Fibroblast of skin of scalp (primary cell): Measurements from ENCODE around the gene SPHK1.
A peak's percentile ranks its signal among the peaks of the same experiment; 100 is the strongest.

Experiments
- DNase-seq: peaks from one replicate; pipeline ENCODE4 v3.0.0-alpha.2; 2013

The SPHK1 gene

GRCh38 chr17:76363107-76363842 is 21.1 kb upstream of the SPHK1 start:
- DNase-seq = no peak

GRCh38 chr17:76365256-76365903 is 19.0 kb upstream of the SPHK1 start:
- no peak for DNase-seq

DNA sequence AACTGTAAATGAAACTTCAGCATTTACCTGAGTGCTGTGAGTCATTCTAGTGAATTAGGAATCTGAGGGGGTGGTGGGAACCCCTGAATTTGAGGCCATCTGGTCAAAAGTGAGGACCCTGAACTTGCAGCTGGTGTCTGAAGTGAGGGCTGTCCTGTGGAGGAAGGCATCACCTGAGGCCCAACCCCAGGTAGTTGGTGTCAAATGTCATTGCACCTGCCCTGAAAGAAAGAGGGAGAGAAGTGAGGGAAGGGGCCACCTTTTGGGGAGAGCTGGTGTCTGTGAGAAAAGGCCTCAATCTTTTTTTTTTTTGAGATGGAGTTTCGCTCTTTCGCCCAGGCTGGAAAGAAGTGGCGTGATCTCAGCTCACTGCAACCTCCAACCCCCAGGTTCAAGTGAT is 18.2 kb upstream of the SPHK1 start:
- no peak for DNase-seq

DNA sequence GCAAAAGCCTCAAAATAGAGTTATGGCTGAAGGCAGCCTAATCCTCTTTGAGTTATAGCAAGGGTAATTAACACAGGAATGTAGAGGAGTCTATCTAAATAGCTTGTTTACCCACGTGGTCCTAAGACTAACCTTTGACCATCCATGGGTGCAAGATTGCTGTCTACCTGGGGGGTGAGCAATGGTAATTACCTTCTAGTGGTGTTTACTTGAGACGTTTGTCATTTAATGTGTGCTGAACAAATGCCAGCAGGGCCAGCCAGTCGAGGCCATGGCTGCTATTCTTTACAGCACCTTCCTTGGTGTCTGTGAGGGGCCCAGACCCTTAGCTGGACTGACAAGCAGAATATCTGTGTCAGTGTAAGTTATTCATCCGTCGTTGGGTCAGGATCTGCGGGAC is 16.8 kb upstream of the SPHK1 start:
- DNase-seq = no peak

DNA sequence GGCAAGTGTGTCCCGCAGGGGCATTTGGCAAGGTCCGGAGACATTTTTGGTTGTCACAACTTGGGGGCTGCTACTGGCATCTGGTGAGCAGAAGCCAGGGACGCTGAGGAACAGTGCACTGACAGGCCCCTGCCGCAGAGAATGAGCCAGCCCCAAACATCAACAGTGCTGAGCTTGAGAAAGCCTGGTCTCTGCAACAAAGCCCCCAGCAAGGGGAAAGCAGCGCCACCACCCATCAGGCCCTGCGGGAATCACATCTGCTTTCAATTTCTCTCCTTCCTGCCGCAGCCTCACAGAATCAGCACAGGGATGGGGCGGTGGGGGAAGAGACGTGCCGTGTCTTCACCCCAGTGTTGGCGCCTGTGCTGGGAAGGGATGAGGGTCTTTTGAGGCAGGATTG is 15.9 kb upstream of the SPHK1 start:
- peak; percentile 94 for DNase-seq

DNA sequence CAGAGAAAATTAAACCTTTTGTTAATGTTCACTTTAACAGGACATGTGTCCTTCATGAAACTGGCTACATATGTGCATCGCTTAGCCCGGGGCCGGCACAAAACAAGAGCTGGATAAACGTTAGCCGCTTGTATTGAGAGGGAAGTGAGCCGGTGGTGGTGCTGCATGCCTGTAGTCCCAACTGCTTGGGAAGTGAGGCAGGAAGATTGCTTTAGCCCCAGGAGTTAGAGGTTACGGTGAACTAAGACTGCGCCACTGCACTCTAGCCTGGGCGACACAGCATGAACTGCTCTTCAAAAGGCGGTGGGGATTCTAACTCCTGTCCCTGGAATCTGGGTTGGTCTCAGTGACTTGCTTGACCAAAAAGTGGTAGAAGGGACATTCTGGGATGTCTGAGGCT is 15.0 kb upstream of the SPHK1 start:
- peak; percentile 47 for DNase-seq

DNA sequence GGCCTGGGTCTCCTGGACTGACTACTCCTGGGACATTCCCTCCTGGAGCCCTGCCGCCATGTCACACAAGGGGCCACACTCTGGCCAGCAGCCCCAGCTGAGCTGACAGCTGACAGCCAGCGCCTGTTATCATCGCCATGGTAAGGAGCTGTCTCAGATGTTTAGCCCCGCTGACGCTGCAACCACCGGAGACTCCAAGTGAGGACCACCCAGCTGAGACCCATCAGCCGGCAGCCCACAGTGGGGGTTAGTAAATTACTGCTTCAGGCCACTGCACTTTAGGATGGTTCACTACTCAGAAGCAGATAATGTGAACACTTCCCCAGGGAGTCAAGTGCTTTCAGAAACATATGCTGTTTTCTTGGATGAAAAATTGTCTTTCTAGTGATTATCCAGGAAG is 14.6 kb upstream of the SPHK1 start:
- peak; percentile 70 for DNase-seq

DNA sequence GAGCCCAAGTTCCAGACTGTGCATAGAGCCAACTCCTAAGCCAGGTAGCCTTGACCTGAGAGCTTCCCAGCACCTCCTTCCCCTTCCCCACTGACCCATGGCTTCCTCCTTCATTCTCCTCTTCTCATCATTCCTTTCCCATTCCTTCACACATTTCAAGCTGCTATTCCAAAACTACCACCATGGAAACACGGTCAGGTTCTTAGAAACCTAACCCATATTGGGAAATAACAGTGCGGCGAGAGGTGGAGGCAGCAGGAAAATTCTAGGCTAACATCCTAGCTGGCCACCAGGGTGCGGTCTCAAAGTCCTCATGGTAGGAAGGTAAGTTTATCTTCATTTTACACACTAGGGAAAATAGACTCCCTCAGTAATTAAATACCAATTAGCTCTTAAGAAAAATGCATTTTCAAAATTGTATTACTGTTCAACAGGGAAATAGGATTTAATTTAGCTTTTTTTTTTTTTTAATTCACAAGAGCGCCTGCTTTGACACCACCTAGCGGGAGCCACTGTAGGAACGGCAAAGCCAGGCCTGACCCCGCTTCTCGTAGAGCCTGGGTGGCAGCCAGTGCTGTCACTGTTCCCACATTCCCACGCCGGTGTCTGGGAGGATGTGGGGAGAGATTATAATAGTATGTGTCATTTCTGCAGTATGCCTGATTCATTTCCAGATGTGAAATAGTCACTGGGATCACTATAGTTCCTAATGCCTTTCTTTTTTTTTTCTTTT is 14.0 kb upstream of the SPHK1 start:
- peak; percentile 99 for DNase-seq

DNA sequence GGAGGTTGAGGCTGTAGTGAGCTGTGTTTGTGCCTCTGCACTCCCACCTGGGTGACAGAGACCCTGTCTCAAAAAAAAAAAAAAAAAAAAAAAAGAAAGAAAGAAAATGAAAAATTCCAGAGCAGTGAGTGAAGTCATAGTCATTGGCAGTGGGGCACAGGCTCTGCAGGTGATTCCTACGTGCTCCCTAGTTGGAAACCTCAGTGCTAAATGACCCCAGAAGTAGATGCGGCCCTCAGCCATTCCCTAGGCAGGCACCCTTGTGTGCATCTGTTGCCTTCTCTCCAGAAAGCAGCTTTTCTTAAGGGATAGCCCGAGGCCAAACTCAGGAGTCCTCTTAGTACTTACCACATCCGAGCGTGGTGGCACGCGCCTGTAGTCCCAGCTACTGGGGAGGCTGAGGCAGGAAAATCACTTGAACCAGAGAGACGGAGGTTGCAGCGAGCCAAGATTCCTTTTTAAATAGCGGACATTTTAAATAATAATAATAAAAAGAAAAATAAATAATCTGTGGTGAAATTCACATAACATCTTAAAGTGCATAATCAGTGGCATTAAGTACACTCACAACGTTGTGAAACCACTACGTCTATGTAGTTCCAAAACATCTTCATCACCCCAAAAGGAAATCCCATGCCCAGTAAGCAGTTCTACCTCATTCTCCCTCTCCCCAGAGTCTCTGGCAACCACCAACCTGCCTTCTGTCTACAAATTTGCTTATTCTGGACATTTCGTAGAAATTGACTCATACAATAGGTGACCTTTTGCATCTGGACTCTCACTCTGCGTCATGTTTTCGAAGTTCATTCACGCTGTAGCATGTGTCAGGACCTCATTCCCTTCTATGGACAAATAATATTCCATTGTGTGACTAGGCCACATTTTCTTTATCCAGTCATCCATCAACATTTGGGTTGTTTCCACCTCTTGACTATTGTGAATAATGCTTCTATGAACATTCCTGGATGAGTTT is 12.5 kb upstream of the SPHK1 start:
- peak; percentile 89 for DNase-seq

GRCh38 chr17:76376318-76377133 is 7.9 kb upstream of the SPHK1 start:
- no peak for DNase-seq

DNA sequence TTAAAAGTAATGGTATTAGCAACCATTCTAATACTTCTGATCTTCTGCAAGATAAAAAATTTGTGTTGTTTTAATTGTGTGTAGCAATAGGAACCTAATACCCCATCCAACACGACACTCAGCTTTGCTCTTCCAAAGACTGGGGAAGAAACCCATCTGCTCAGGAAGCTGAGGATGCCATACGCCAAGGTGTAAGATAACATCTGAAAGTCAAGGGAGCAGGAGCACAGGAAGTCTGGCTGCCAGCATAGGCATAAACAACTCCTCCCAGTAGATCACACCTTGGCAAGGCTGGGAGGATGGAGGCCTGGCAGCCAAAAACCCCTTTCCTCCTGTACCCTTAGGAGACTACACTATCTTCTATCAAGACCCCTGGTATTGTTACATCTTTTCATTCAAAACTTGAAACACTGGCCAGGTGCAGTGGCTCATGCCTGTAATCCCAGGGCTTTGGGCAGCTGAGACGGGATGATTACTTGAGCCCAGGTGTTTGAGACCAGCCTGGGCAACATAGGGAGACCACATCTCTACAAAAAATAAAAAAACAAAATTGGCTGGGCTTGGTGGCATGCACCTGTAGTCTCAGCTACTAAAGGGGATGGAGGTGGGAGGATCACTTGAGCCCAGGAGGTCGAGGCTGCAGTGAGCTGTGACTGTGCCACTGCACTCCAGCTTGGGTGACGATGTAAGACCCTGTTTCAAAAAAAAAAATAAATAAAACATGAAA is 5.7 kb upstream of the SPHK1 start:
- DNase-seq = no peak

DNA sequence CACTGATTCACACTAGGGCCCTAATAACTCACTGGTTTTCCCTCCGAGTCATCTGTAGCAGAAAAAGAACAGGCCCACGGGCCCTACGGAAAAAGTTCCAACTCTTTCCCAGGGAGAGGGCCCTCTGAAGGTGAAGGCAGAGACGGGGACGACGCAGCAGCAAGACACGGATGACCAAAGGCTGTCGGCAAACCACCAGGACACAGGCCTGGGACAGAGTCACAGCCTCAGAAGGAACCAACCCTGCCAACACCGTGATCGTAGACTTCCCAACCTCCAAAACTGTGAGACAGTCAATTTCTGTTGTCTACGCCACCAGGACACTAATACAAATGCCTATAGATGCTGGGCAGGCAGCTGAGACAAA is 5.2 kb upstream of the SPHK1 start:
- no peak for DNase-seq

- no peak for DNase-seq
Observed at GRCh38 chr17:76379646-76380376, 4.6 kb upstream of the SPHK1 start.

DNA sequence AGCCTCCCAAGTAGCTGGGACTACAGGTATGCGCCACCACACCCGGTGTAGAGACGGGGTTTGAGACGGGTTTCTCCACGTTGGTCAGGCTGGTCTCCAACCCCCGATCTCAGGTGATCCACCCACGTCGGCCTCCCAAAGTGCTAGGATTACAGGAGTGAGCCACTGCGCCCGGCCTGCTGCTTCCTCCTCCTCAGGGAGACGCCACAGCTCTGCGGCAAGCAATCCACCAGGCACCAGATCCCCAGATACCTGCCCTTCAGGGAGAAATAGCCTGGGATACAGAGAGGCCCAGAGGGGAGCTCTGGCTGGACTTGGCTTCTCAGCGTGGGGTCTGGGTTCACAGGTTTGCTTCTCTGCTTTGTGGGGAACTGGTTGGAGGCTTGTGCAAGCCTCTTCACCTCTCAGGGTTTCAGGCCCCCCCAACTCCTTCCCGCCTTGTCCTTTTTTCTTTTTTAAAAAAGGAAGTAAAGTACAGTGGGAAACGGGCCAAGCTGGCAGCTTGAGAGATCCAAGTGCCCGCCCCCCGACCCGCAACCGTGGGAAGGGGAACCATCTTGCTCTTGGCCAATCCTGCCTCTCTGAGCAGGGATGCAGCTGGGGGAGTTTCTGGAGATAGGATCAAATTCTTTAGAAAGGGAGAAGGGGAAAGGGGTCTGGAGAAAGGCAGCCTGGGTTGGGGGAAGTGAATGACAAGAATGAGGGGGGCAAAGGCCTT is 2.6 kb upstream of the SPHK1 start:
- DNase-seq = peak; percentile 45

- peak; percentile 70 for DNase-seq
Observed at GRCh38 chr17:76382351-76382802, 2.0 kb upstream of the SPHK1 start.

- DNase-seq = peak; percentile 88
Observed at GRCh38 chr17:76382803-76383545, 1.4 kb upstream of the SPHK1 start.

DNA sequence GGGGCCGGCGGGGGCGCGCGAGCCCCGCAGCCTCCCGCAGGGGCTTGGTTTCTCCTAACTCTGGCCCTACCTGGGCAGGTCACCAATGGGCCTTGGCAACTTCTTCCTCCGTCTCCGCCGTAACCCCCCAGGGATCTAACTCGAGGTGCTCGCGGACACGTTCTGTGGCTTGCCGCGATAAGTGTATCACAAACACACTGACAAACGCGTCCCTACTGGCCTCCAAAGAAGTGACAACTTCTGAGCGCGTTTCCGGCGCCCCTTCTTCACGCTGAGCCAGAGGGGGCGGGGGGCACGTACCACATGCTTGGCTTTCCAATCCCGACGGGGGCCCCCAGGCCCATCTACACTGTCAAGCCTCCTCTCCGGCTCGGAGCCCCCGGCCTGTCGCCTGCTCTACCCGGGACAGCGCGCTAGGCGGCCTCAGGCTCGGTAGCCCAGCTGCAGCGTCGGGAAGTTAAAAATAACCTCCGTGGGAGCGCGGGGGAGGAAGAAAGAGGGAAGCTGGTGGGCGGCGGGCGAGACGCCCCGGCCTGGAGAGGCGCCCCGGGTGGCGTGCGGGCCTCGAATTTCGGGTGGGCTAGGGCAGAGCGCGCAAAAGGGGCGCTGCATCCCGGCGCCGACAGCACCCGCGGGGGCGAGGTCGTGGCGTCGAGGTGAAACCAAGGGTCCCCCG is 725 bp upstream of the SPHK1 start:
- DNase-seq = peak; percentile 69
